ENCODE data around the gene WASL.

Gene WASL

DNA sequence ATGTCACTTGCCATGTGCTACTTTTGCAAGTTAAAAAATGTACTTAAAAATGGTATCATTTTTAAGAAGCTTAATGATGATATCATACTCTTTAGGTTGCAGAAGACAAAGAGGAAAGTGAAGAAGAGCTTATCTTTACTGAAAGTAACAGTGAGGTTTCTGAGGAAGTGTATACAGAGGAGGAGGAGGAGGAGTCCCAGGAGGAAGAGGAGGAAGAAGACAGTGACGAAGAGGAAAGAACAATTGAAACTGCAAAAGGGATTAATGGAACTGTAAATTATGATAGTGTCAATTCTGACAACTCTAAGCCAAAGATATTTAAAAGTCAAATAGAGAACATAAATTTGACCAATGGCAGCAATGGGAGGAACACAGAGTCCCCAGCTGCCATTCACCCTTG, 87.0 kb downstream of the WASL start:
- no peak for DNase-seq (ENCODE audit: low read depth, low spot score)
- in situ Hi-C loops (cut with HindIII; ENCODE audit: low sequenced_read_pairs), result no loop called here
- no peak for TF ChIP-seq CTCF (IDR thresholded peaks at IDR 0.05; ENCODE audit: low read depth, low read length)
- H3K4me3 ChIP-seq (ENCODE audit: low read depth, low read length), result no peak overlapping the region

- no peak overlapping the region for H3K4me3 ChIP-seq (ENCODE audit: low read depth, low read length)
- no peak for DNase-seq (ENCODE audit: low read depth, low spot score)
- in situ Hi-C loops (cut with HindIII; ENCODE audit: low sequenced_read_pairs), result no loop called here
- no peak for TF ChIP-seq CTCF (IDR thresholded peaks at IDR 0.05; ENCODE audit: low read depth, low read length)
Measured at GRCh38 chr7:123660514-123661354, 88.1 kb downstream of the WASL start.

DNA sequence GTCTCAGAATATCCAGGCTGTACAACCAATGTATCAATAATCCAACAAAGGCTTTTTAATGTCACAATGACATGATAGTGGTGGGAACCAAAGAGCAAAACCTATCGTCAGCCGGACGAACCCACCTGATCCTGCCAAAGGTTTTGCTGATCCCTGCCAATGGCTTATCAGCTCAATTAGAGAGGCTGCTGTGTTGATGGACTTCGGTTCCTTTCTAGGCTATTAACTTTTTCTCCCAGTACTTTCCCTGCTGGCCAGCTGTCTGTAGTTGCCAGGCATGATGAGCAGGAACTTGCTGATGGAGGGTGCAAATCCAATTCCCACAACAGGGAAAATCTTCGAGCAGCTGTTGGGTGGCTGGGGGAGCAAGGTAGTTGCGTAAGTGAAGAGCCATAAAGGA, 90.8 kb downstream of the WASL start:
- in situ Hi-C loops (cut with HindIII; ENCODE audit: low sequenced_read_pairs), result no loop called here
- H3K4me3 ChIP-seq (ENCODE audit: low read depth, low read length), result no peak overlapping the region
- no peak for TF ChIP-seq CTCF (IDR thresholded peaks at IDR 0.05; ENCODE audit: low read depth, low read length)
- no peak for DNase-seq (ENCODE audit: low read depth, low spot score)

GRCh38 chr7:123657304-123657685, 91.5 kb downstream of the WASL start:
- in situ Hi-C loops (cut with HindIII; ENCODE audit: low sequenced_read_pairs), result no loop called here
- TF ChIP-seq CTCF (IDR thresholded peaks at IDR 0.05; ENCODE audit: low read depth, low read length), result no peak
- DNase-seq (ENCODE audit: low read depth, low spot score), result no peak
- H3K4me3 ChIP-seq (ENCODE audit: low read depth, low read length), result no peak overlapping the region

DNA sequence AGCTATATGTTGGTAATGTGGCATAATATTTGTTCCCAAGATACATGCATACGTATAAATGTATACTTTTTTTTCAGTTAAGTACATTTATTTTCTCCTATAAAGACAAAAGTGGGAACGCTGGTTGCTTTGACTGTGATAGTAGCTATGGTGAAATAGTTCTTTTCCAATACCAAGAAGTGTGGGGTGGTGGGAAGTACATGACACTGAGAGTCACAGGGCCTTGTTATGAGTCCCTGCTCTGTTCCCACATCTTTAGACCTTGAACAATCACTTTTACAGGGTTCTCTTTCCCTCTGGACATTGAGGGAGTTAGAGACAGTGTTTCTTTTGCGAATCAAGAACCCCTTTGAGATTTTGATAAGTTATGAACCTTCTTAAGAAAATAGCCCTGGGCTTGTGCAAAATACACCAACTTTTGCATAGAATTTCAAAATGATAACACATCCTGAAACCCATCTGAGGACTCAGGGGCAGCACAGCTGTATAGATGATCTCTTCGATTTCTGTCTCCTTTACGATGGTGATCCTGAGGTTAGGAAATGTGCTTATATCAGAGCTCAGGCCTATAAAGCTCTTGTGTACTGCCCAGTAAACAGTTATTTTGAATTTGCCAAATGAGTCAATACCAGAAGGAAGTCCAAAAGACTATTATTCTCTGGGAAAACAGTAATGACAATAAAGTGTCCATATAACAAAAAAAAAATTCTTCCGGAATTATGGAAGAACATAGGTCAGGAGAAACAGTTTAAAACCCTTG, 92.1 kb downstream of the WASL start:
- TF ChIP-seq CTCF (IDR thresholded peaks at IDR 0.05; ENCODE audit: low read depth, low read length), result no peak
- in situ Hi-C loops (cut with HindIII; ENCODE audit: low sequenced_read_pairs), result no loop called here
- DNase-seq (ENCODE audit: low read depth, low spot score), result no peak
- no peak overlapping the region for H3K4me3 ChIP-seq (ENCODE audit: low read depth, low read length)

GRCh38 chr7:123655614-123656013, 93.2 kb downstream of the WASL start, which contains the start of gene LMOD2:
Gene LMOD2 (plus strand): TSS chr7:123655866. CDS start chr7:123655964, 98 bp downstream.
- no peak for TF ChIP-seq CTCF (IDR thresholded peaks at IDR 0.05; ENCODE audit: low read depth, low read length)
- in situ Hi-C loops (cut with HindIII; ENCODE audit: low sequenced_read_pairs), result no loop called here
- DNase-seq (ENCODE audit: low read depth, low spot score), result no peak
- H3K4me3 ChIP-seq (ENCODE audit: low read depth, low read length), result no peak within 1 kb of the TSS
